GM12891 (cell line): ENCODE data around the gene MGLL.

Experiments used
- PAX5 ChIP-seq: IDR thresholded peaks from 2 replicates; pipeline ENCODE4 v1.6.1; 2011; ENCODE audit warnings: low read length, moderate library complexity, mild to moderate bottlenecking; ENCODE audit not compliant: insufficient read depth, severe bottlenecking
- POLR2A ChIP-seq: IDR thresholded peaks from 2 replicates; pipeline ENCODE4 v1.6.1; 2011; ENCODE audit warnings: low read depth, low read length, control low read depth
- POLR2AphosphoS5 ChIP-seq: IDR thresholded peaks from 2 replicates; pipeline ENCODE4 v1.6.1; 2011; ENCODE audit warnings: low read depth, low read length, control low read depth
- TAF1 ChIP-seq: IDR thresholded peaks from 2 replicates; pipeline ENCODE4 v1.6.1; 2011; ENCODE audit warnings: low read depth, low read length, control low read depth

- TF ChIP-seq POLR2AphosphoS5 (no peak), TAF1 (no peak), PAX5 (no peak), POLR2A (no peak)
Measured at GRCh38 chr3:127840671-127841070, 18.4 kb upstream of the MGLL start.
